Skeletal muscle satellite cell (primary cell): Measurements from ENCODE around the gene RELB.

Source experiments
- H3K27me3 ChIP-seq: 2 replicates; pipeline ENCODE4 v1.7.0; 2013; ENCODE audit warnings: low read length; ENCODE audit not compliant: control insufficient read depth, insufficient read depth
- H3K36me3 ChIP-seq: 2 replicates; pipeline ENCODE4 v1.7.0; 2013; ENCODE audit warnings: mild to moderate bottlenecking, control low read depth, low read length; ENCODE audit not compliant: insufficient read depth
- H3K4me1 ChIP-seq: 2 replicates; pipeline ENCODE4 v1.7.0; 2013; ENCODE audit warnings: low read length; ENCODE audit not compliant: control insufficient read depth, insufficient read depth
- H3K4me2 ChIP-seq: 2 replicates; pipeline ENCODE4 v1.7.0; 2013; ENCODE audit warnings: mild to moderate bottlenecking, low read length
- H3K4me3 ChIP-seq: 2 replicates; pipeline ENCODE4 v1.7.0; 2013; ENCODE audit warnings: low read length
- H3K9ac ChIP-seq: 2 replicates; pipeline ENCODE4 v1.7.0; 2013; ENCODE audit warnings: mild to moderate bottlenecking, low read depth, low read length, moderate library complexity
- H3K9me3 ChIP-seq: replicated peaks from 2 replicates; pipeline ENCODE4 v1.7.0; 2013; ENCODE audit warnings: mild to moderate bottlenecking, control low read depth, low read length

The RELB gene

GRCh38 chr19:45070214-45070613 lies 69.0 kb downstream of the RELB start:
- Histone ChIP-seq H3K4me3 (no peak overlapping the region), H3K27me3 (no peaks in the 10 kb centered on the region), H3K4me1 (no peaks in the 10 kb centered on the region), H3K9me3 (no peaks in the 10 kb centered on the region), H3K36me3 (peaks cover 42% of the 10 kb centered on the region), H3K9ac (no peak overlapping the region), H3K4me2 (no peak overlapping the region)

- Histone ChIP-seq H3K36me3 (peaks cover 35% of the 10 kb centered on the region), H3K4me3 (no peak overlapping the region), H3K9ac (no peak overlapping the region), H3K4me1 (peaks cover 3% of the 10 kb centered on the region), H3K9me3 (no peaks in the 10 kb centered on the region), H3K4me2 (no peak overlapping the region), H3K27me3 (no peaks in the 10 kb centered on the region)
Observed at GRCh38 chr19:45070861-45071544, 69.7 kb downstream of the RELB start.

DNA sequence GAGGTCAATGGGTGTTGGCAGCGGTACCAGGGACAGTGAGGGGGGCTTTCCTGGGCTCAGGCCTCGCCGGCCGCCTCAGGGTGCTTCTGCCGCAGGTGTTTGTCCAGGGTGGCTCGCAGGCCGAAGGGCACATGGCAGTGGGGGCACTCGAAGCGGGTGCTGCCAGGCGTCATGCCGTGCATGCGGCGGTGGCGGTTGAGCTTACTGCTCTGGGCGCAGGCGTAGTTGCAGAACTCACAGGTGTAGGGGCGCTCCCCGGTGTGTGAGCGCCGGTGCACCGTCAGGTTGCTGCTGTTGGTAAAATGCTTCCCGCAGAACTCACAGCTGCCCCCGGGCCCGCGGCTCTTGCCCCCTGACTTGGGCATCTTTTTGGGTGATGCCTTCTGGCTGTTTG lies 70.3 kb downstream of the RELB start:
- Histone ChIP-seq H3K27me3 (no peaks in the 10 kb centered on the region), H3K4me2 (no peak overlapping the region), H3K4me1 (peaks cover 6% of the 10 kb centered on the region), H3K9ac (no peak overlapping the region), H3K9me3 (no peaks in the 10 kb centered on the region), H3K4me3 (no peak overlapping the region), H3K36me3 (peaks cover 34% of the 10 kb centered on the region)

GRCh38 chr19:45071969-45072790 lies 70.9 kb downstream of the RELB start:
- Histone ChIP-seq H3K9me3 (no peaks in the 10 kb centered on the region), H3K4me2 (no peak overlapping the region), H3K4me3 (no peak overlapping the region), H3K36me3 (peaks cover 28% of the 10 kb centered on the region), H3K27me3 (no peaks in the 10 kb centered on the region), H3K4me1 (peaks cover 6% of the 10 kb centered on the region), H3K9ac (no peak overlapping the region)

DNA sequence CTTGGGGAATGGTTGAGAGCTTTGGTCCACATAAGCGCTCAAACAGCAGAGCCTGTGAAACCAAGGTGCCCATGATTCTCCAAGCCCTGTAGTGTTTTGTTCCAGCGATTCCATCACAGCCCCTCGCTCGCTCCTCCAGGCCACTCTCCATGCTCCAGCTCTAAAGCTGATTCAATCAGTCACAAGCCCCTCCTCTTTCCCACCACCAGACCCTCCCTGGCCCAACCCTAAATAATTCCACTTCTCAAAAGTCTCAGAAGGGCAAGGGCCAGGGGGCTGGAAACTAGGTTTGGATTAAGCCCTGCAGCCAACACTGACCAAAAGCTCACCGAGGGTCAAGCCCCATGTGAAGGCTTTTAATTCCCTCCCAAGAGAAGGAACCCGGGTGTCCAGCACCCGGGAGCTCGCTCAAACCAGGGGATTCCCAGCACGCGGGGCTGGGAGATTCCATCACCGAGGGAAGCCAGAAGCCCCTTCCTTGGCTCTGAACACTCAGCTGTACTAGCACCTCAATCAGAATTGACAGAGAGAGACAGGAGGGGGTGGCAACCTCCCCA lies 73.6 kb downstream of the RELB start:
- peaks cover 15% of the 10 kb centered on the region for H3K36me3 ChIP-seq
- H3K9me3 ChIP-seq, result no peaks in the 10 kb centered on the region
- no peaks in the 10 kb centered on the region for H3K27me3 ChIP-seq
- peak overlapping the region; percentile 36 for H3K4me2 ChIP-seq
- H3K4me1 ChIP-seq, result peaks cover 11% of the 10 kb centered on the region
- no peak overlapping the region for H3K4me3 ChIP-seq
- H3K9ac ChIP-seq, result no peak overlapping the region

DNA sequence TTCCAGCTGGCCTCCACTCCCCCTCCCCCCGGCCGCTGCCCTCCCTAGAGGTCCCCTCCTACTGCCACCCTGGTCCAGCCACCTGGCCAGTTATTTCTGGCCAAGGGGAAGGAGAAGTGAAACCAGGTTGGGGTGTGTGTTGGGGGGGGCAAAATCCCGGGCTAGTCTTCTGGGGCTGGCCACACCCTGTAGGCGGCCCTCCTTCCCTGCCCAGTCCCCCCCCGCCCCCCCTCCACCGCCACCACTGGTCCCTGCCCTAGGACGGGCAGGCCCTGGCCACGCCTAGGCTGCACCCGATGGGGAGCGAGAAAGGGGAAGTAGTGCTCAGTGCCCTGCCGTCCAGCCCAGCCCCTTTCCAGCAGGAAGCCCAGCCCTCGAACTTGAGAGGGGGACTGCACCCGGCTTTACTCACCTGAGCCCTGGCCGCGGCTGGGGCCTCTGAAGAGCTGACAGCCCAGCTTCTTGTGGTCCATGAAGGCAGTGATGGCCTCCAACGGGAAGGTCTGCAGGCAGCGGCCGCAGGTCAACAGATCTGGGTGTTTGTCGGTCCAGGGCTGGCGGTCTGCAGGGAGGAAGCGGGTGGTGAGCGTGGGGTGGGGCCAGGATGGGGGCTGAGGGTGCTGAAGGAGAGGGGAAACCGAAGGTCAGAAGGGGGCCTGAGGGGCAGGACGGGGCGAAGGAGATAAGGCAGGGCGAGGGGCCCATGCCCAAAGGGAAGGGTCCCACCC lies 74.2 kb downstream of the RELB start:
- Histone ChIP-seq H3K9ac (no peak overlapping the region), H3K4me1 (peaks cover 17% of the 10 kb centered on the region), H3K36me3 (peaks cover 8% of the 10 kb centered on the region), H3K9me3 (no peaks in the 10 kb centered on the region), H3K4me2 (peak overlapping the region; percentile 81), H3K4me3 (peak overlapping the region; percentile 56), H3K27me3 (no peaks in the 10 kb centered on the region)

GRCh38 chr19:45076029-45076850 lies 75.0 kb downstream of the RELB start, which contains the start of gene ZNF296:
Gene ZNF296 (minus strand): TSS chr19:45076478. CDS start chr19:45076373, 105 bp downstream.
- Histone ChIP-seq H3K4me1 (peaks cover 21% of the 10 kb centered on the region), H3K4me2 (peak within 1 kb of the TSS; percentile 81), H3K9ac (peak within 1 kb of the TSS; percentile 7), H3K27me3 (no peaks in the 10 kb centered on the region), H3K4me3 (peak within 1 kb of the TSS; percentile 56), H3K9me3 (no peaks in the 10 kb centered on the region), H3K36me3 (peaks cover 6% of the 10 kb centered on the region)

DNA sequence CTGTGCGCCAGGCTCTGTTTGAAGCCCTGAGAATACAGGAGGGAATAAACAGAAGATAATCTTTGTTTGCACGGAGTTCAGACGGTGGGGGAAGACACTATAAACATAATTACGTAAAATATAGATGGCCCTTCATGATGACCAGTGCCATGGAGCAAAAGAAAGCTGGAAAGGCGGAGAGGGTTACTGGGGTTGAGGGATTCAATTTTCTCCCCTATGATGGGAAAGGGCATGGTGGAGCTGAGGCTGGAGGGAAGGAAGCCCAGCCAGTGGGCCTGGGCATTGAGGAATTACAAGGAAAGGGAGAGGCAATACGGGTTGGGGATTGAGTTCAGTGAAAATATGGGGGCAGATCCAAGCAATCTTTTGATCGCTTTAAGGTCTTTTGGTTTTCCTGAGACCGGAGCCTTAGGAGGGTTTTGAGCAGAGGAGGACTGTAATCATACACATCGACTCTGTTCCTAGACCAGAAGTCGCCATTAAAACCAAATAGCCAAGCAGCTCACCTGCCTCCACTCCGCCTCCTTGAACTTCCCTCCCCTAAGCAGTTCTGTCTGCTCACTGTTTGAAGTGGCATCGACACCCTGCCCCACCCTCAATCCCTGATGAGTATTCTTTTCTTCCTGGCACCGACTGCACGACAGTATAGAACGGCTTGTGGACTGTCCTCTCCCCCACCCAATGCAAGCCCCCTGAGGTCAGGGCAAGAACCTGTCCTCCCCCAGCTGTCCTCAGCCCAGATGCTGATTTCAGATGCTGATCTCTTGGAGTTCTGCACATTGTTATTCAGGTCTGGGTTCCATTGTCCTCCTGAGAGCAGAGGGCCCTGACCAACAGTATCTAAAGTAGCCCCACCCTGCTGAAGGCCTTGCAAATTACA lies 75.8 kb downstream of the RELB start:
- peaks cover 7% of the 10 kb centered on the region for H3K36me3 ChIP-seq
- H3K9ac ChIP-seq, result no peak overlapping the region
- peak overlapping the region; percentile 56 for H3K4me3 ChIP-seq
- H3K4me2 ChIP-seq, result peak overlapping the region; percentile 81
- no peaks in the 10 kb centered on the region for H3K9me3 ChIP-seq
- peaks cover 21% of the 10 kb centered on the region for H3K4me1 ChIP-seq
- no peaks in the 10 kb centered on the region for H3K27me3 ChIP-seq

GRCh38 chr19:45078390-45079062 lies 77.3 kb downstream of the RELB start:
- Histone ChIP-seq H3K9ac (peak overlapping the region; percentile 93), H3K4me1 (peaks cover 21% of the 10 kb centered on the region), H3K4me2 (peak overlapping the region; percentile 78)

More at GRCh38 chr19:45078390-45079062, 77.3 kb downstream of the RELB start:
- no peaks in the 10 kb centered on the region for H3K27me3 ChIP-seq
- no peaks in the 10 kb centered on the region for H3K9me3 ChIP-seq
- peak overlapping the region; percentile 94 for H3K4me3 ChIP-seq
- peaks cover 7% of the 10 kb centered on the region for H3K36me3 ChIP-seq
